Neural crest cell (in vitro differentiated cells): Measurements from ENCODE around the gene APCS. TPM values are rescaled to one million over a fixed set of nuclear protein-coding genes. Genes with fewer than 3 reads are reported as not detected.

ENCODE experiments used
- DNase-seq: peaks from one replicate; pipeline ENCODE4 v3.0.0; 2021; ENCODE audit warnings: low read depth, mixed read lengths, low spot score
- H3K27ac Mint-ChIP-seq: one replicate; pipeline ENCODE4 v1.8.0; 2021; ENCODE audit warnings: mild to moderate bottlenecking, mixed read lengths; ENCODE audit not compliant: unreplicated experiment
- H3K27me3 Mint-ChIP-seq: 2 replicates; pipeline ENCODE4 v1.8.0; 2021; ENCODE audit warnings: low read depth, mild to moderate bottlenecking, mixed read lengths
- H3K36me3 Mint-ChIP-seq: 2 replicates; pipeline ENCODE4 v1.8.0; 2021; ENCODE audit warnings: low read depth, mild to moderate bottlenecking, mixed read lengths
- H3K4me1 Mint-ChIP-seq: 2 replicates; pipeline ENCODE4 v1.8.0; 2021; ENCODE audit warnings: mixed read lengths
- H3K4me3 Mint-ChIP-seq: one replicate; pipeline ENCODE4 v1.8.0; 2021; ENCODE audit warnings: mild to moderate bottlenecking, mixed read lengths
- H3K9me3 Mint-ChIP-seq: 2 replicates; pipeline ENCODE4 v1.8.0; 2021; ENCODE audit warnings: mixed read lengths
- CTCF ChIP-seq: fragments of 200-600 bp; sonication (generic); conservative IDR thresholded peaks from 2 replicates; pipeline ENCODE4 v1.5.0; 2021; ENCODE audit warnings: antibody characterized with exemption, mild to moderate bottlenecking
- total RNA-seq: library from RNA; stranded (reverse); gene quantifications from 2 replicates; pipeline ENCODE4 v1.2.1, GENCODE V29; 2021

The APCS gene
- total RNA-seq, 1 donor from 2014 or later: not detected

- H3K27me3 Mint-ChIP-seq: no peaks in the 10 kb centered on the region
- no peak for TF ChIP-seq CTCF
- no peak for DNase-seq
- H3K4me3 Mint-ChIP-seq: no peak overlapping the region
- no peak overlapping the region for H3K27ac Mint-ChIP-seq
- no peaks in the 10 kb centered on the region for H3K36me3 Mint-ChIP-seq
- H3K9me3 Mint-ChIP-seq: peaks cover 12% of the 10 kb centered on the region
- H3K4me1 Mint-ChIP-seq: no peaks in the 10 kb centered on the region
Observed at GRCh38 chr1:159561497-159561896, 26.1 kb upstream of the APCS start.

- TF ChIP-seq CTCF: no peak
- Mint-ChIP-seq H3K27ac (no peak overlapping the region), H3K27me3 (no peaks in the 10 kb centered on the region), H3K36me3 (no peaks in the 10 kb centered on the region), H3K4me3 (no peak overlapping the region), H3K9me3 (peaks cover 12% of the 10 kb centered on the region), H3K4me1 (no peaks in the 10 kb centered on the region)
- DNase-seq: no peak
Observed at GRCh38 chr1:159562680-159563079, 24.9 kb upstream of the APCS start.

GRCh38 chr1:159577446-159577845 lies 10.2 kb upstream of the APCS start:
- TF ChIP-seq CTCF: no peak
- Mint-ChIP-seq H3K27ac (no peak overlapping the region), H3K9me3 (peaks cover 15% of the 10 kb centered on the region), H3K4me1 (no peaks in the 10 kb centered on the region), H3K4me3 (no peak overlapping the region), H3K27me3 (no peaks in the 10 kb centered on the region), H3K36me3 (peaks cover 8% of the 10 kb centered on the region)
- no peak for DNase-seq

GRCh38 chr1:159580340-159580739 lies 7.3 kb upstream of the APCS start:
- Mint-ChIP-seq H3K4me1 (no peaks in the 10 kb centered on the region), H3K27ac (no peak overlapping the region), H3K36me3 (peaks cover 4% of the 10 kb centered on the region), H3K27me3 (no peaks in the 10 kb centered on the region), H3K4me3 (no peak overlapping the region), H3K9me3 (peaks cover 13% of the 10 kb centered on the region)
- no peak for DNase-seq
- no peak for TF ChIP-seq CTCF

- no peaks in the 10 kb centered on the region for H3K27me3 Mint-ChIP-seq
- no peak overlapping the region for H3K27ac Mint-ChIP-seq
- DNase-seq: no peak
- H3K9me3 Mint-ChIP-seq: peaks cover 11% of the 10 kb centered on the region
- no peaks in the 10 kb centered on the region for H3K4me1 Mint-ChIP-seq
- peaks cover 4% of the 10 kb centered on the region for H3K36me3 Mint-ChIP-seq
- no peak for TF ChIP-seq CTCF
- no peak overlapping the region for H3K4me3 Mint-ChIP-seq
Observed at GRCh38 chr1:159581422-159581821, 6.2 kb upstream of the APCS start.

- TF ChIP-seq CTCF: no peak
- H3K9me3 Mint-ChIP-seq: peaks cover 11% of the 10 kb centered on the region
- DNase-seq: no peak
- H3K27me3 Mint-ChIP-seq: no peaks in the 10 kb centered on the region
- H3K36me3 Mint-ChIP-seq: no peaks in the 10 kb centered on the region
- no peak overlapping the region for H3K4me3 Mint-ChIP-seq
- H3K4me1 Mint-ChIP-seq: no peaks in the 10 kb centered on the region
- H3K27ac Mint-ChIP-seq: no peak overlapping the region
Observed at GRCh38 chr1:159584536-159584935, 3.1 kb upstream of the APCS start.
